HT1080 (cell line): ENCODE data around the gene DRAXIN. TPM values are rescaled to one million over a fixed set of nuclear protein-coding genes. Genes with fewer than 3 reads are reported as not detected.

ENCODE experiments used
- DNase-seq: peaks from one replicate; pipeline ENCODE4 v3.0.0-alpha.2; 2015; ENCODE audit warnings: low read depth
- total RNA-seq: library from RNA; depleted of rRNA; stranded (reverse); fragments of >200 nt; shearing (Covaris generic); gene quantifications from 2 replicates; pipeline ENCODE4 v1.2.3, GENCODE V29; 2014

The DRAXIN gene
- total RNA-seq, 1 experiment from 2014 or later: 0.32 TPM

GRCh38 chr1:11654939-11655808 lies 36.3 kb upstream of the DRAXIN start:
- DNase-seq: no peak

- DNase-seq: no peak
Observed at GRCh38 chr1:11657654-11658053, 33.9 kb upstream of the DRAXIN start.

GRCh38 chr1:11658542-11658941 lies 33.0 kb upstream of the DRAXIN start:
- no peak for DNase-seq

- DNase-seq: no peak
Observed at GRCh38 chr1:11659748-11660147, 31.8 kb upstream of the DRAXIN start.

- no peak for DNase-seq
Observed at GRCh38 chr1:11661103-11661502, 30.4 kb upstream of the DRAXIN start.

GRCh38 chr1:11664336-11665065 lies 27.0 kb upstream of the DRAXIN start:
- DNase-seq: no peak

- DNase-seq: no peak
Observed at GRCh38 chr1:11668516-11668915, 23.0 kb upstream of the DRAXIN start.

GRCh38 chr1:11670747-11671146 lies 20.8 kb upstream of the DRAXIN start:
- DNase-seq: no peak

- no peak for DNase-seq
Observed at GRCh38 chr1:11671205-11671543, 20.3 kb upstream of the DRAXIN start.

- DNase-seq: no peak
Observed at GRCh38 chr1:11671544-11672286, 19.8 kb upstream of the DRAXIN start.

GRCh38 chr1:11673089-11673769 lies 18.3 kb upstream of the DRAXIN start:
- no peak for DNase-seq

GRCh38 chr1:11674488-11674887 lies 17.0 kb upstream of the DRAXIN start:
- no peak for DNase-seq

- no peak for DNase-seq
Observed at GRCh38 chr1:11675325-11675724, 16.2 kb upstream of the DRAXIN start.

GRCh38 chr1:11676386-11677103 lies 15.0 kb upstream of the DRAXIN start:
- no peak for DNase-seq

- no peak for DNase-seq
Observed at GRCh38 chr1:11678442-11678841, 13.1 kb upstream of the DRAXIN start.

- DNase-seq: peak; percentile 42
Observed at GRCh38 chr1:11680270-11681070, 11.0 kb upstream of the DRAXIN start.

GRCh38 chr1:11681071-11681771 lies 10.3 kb upstream of the DRAXIN start, which contains the start of gene MAD2L2:
Gene MAD2L2 (minus strand): TSS chr1:11681148. CDS start chr1:11680601, 547 bp downstream.
- DNase-seq: peak; percentile 65

GRCh38 chr1:11682287-11682771 lies 9.2 kb upstream of the DRAXIN start:
- no peak for DNase-seq

- no peak for DNase-seq
Observed at GRCh38 chr1:11682799-11683198, 8.7 kb upstream of the DRAXIN start.
